ENCODE measurements around the gene CES5A. TPM values are rescaled to one million over a fixed set of nuclear protein-coding genes. Genes with fewer than 3 reads are reported as not detected.
"Not testable (repeated sequence)": the region's sequence is repeated elsewhere in the genome, so short reads cannot be mapped to it uniquely, and the experiment has no call there.

Gene CES5A
- total RNA-seq (2014; rRNA removed; shearing (Covaris generic)), result not detected in 2 replicates
- not detected in 2 replicates for polyA plus RNA-seq (2015; cell fraction: cytosol; rRNA removed)
- not detected in 2 replicates for polyA plus RNA-seq (2015; cell fraction: nucleus; rRNA removed)

DNA sequence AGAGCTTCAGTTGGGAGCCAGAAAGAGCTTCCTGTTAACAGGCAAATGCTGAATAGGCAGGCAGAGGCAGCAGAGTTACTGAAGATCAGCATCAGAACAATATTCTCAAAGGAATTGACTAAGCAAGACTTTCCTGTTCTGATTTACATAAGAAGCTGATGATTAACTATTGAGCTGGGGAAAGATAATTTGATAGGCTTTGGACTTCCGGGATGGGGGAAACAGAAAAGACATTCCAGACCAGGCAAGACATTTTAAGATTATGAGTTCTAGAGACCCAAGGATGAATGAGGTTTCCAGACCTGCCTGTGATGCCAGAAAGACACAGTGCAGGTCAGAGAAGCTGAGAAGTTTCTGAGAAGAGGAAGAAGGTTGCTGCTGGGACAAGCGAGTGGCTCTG lies at the start of gene CES5A:
TSS of gene CES5A (minus strand) at position 101 of the 400 bp plus-strand sequence. CDS start 152 bp downstream, outside the sequence.
- DNase-seq (ENCODE audit: low read depth), result no peak

GRCh38 chr16:55922662-55923061 lies 47.5 kb upstream of the CES5A start:
- no peak for DNase-seq (ENCODE audit: low read depth)

GRCh38 chr16:55917373-55918160 lies 42.4 kb upstream of the CES5A start:
- no peak for DNase-seq (ENCODE audit: low read depth)

DNA sequence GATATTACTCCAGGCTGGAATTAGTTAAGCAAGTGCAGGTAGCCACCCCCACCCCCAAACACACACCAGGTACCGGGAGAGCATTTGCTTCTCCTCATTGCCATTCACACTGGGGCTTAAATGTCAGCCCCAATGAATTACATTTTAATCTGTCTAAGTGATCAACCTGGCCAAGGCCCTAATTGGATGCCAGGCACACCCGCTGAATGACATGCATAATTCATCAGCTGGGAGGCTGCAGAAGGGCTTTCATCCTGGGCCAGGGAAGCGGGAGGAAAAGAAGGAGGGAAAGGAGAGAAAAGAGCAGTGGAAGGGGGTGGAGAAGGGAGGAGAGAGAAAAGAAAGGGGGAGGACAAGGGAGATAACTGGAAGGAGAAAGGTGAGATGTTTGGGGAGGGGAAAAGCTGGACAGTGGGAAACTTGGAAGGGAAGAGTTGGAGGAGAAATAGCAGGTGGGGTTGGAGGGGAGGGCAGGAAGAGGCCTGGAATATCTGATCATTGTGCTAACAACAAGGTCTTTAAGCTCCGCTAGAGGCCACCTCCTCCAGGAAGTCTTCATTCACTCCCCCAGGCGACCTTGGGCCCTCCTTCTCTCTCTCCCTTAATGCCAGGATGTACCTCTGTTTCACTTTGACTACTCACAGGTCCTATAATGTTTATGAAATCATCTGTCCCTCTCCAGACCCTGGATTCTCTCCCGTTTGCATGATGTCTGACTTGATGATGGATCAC lies 40.1 kb upstream of the CES5A start:
- DNase-seq (ENCODE audit: low read depth), result no peak

- no peak for DNase-seq (ENCODE audit: low read depth)
Measured at GRCh38 chr16:55914383-55914782, 39.2 kb upstream of the CES5A start.

DNA sequence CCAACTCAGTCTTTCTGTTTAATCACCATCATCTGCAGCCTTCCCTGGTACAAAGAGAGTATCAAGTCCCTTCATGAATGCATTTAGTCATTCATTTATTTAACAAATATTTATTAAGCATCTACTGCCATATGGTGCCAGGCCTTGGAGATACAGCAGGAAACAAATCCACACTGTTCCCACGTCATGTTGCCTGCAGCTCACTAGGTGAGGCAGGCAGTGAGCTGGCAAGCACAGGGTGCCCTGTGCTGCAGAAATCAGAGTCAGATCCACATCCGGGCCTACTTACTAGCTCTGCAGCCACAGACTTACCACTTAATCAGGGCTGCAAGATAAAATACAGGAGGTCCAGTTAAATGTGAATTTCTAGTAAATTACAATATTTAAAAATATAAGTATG lies 38.5 kb upstream of the CES5A start:
- no peak for DNase-seq (ENCODE audit: low read depth)

DNA sequence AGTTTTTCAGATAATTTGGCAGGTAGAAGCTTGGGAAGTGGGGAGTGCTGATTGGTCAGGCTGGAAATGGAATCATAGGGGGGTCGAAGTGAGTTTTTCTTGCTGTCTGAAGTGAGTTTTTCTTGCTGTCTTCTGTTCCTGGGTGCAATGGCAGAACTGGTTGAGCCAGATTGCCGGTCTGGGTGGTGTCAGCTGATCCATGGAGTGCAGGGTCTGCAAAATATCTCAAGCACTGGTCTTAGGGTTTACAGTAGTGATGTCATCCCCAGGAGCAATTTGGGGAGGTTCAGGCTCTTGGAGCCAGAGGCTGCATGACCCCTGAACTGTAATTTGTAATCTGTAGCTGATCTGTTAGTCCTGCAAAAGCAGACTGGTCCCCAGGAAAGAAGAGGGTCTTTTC lies 37.9 kb upstream of the CES5A start:
- DNase-seq (ENCODE audit: low read depth), result not testable (repeated sequence)

DNA sequence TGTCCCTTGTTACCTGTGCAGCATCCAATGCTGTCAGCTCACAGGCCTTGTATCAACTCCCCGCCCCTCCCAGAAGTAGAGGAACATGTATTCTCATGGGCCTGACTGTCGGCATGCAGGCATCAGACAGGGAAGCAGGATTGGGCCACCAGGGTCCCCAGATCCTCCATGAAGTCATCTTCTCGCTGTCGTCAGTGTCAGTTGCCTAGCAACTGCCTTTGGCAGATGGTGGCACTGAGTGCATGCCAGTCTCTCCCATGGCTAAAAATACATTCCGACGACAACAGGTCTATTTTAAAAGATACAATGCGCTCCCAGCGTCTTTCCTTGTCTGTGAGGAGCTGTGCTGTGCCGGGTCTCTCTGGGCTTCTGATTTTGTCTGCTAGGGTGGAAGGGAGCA lies 36.8 kb upstream of the CES5A start:
- no peak for DNase-seq (ENCODE audit: low read depth)

GRCh38 chr16:55911616-55912015 lies 36.4 kb upstream of the CES5A start:
- DNase-seq (ENCODE audit: low read depth), result no peak

DNA sequence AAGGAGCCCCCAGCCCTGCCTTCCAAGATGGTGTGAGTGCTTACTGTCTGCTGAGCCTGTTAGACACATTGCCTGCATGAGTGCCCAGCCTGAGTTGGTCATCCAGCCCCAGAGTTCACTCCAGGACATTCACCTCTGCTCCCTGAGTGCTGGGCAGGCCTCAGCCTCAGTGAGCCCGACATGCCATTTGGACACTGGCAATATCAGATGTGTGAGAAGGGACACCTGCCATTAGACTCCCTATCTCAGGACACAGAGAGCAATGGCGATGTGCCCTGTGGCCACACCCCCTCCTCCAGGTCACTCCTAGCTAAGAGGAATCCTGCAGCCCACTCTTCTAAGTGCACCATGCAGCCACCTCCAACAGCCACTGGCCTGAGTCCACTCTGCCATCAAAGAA lies 34.7 kb upstream of the CES5A start:
- no peak for DNase-seq (ENCODE audit: low read depth)

- no peak for DNase-seq (ENCODE audit: low read depth)
Measured at GRCh38 chr16:55908641-55909040, 33.5 kb upstream of the CES5A start.

GRCh38 chr16:55907661-55908060 lies 32.5 kb upstream of the CES5A start:
- no peak for DNase-seq (ENCODE audit: low read depth)

DNA sequence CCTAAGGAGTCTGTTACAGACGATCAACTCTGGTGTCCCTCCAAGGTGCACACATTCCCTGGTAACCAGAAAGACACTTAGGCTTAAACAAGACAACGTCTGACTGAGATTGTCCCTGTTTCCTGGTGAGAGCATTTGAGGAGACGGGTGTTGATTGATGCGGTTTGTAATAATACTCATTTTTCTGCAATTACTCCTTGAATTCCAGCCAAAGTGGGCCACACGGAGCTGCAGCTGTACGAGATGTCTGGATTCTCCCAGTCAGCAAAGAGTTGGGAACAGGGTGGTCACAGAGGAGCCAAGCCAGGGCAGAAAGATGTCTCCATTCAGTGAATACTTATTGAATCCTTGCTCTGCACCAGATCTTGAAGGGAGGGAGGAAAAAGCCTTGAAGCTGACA lies 30.9 kb upstream of the CES5A start:
- no peak for DNase-seq (ENCODE audit: low read depth)

DNA sequence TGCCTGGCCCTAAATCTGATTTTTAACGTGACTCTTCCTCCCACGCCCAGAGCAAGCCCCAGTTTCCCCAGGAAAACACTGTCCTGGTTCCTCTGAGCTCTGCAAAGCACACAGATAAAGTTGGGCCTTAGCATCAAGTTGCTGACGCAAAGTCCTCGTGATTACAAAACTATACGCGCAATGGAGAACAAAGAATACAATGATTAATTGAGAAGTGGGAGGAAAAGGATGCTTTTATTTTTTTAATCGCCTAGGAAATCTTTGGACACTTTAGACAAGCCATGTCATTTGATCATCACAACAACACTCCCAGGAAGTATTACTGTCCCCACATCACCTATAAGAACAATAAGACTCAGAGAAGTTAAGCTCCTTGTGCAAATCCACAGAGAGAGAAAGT lies 30.5 kb upstream of the CES5A start:
- no peak for DNase-seq (ENCODE audit: low read depth)

- DNase-seq (ENCODE audit: low read depth), result no peak
Measured at GRCh38 chr16:55901566-55902217, 26.5 kb upstream of the CES5A start.

- no peak for DNase-seq (ENCODE audit: low read depth)
Measured at GRCh38 chr16:55900616-55901393, 25.6 kb upstream of the CES5A start.

DNA sequence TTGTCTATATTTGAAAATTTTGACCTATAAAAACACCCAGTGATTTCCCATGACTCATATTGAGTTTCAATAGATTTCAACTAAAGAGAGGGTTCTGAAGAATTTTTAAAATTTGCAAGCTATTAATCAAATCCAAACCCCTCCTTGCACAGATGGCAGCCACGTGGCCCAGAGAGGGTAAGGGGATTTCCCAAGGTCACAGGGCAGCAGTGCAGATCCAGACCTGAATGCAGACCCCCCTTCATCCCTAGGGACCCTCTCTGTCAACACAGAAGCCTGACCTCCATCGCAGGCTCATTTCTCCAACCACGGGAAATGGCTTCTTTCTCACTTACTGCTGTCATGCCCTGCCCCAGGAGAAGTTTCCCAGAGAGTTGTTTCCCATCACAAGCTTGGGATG lies 24.7 kb upstream of the CES5A start:
- no peak for DNase-seq (ENCODE audit: low read depth)

GRCh38 chr16:55898592-55898991 lies 23.4 kb upstream of the CES5A start:
- DNase-seq (ENCODE audit: low read depth), result no peak

GRCh38 chr16:55892821-55893220 lies 17.6 kb upstream of the CES5A start:
- no peak for DNase-seq (ENCODE audit: low read depth)

- no peak for DNase-seq (ENCODE audit: low read depth)
Measured at GRCh38 chr16:55889518-55889917, 14.3 kb upstream of the CES5A start.

- no peak for DNase-seq (ENCODE audit: low read depth)
Measured at GRCh38 chr16:55888546-55888945, 13.4 kb upstream of the CES5A start.
